HPDE6-E6E7 (cell line): Measurements from ENCODE around the gene SEPTIN10.

ENCODE experiments used
- DNase-seq: peaks from one replicate; pipeline ENCODE4 v3.0.0; 2011; ENCODE audit warnings: missing footprints; ENCODE audit errors: extremely low spot score

SEPTIN10 gene

GRCh38 chr2:109523121-109523520 lies 90.6 kb downstream of the SEPTIN10 start:
- DNase-seq = no peak

GRCh38 chr2:109522063-109522374 lies 91.7 kb downstream of the SEPTIN10 start:
- no peak for DNase-seq

- no peak for DNase-seq
Observed at GRCh38 chr2:109521233-109522062, 92.3 kb downstream of the SEPTIN10 start.

- no peak for DNase-seq
Observed at GRCh38 chr2:109519513-109519912, 94.3 kb downstream of the SEPTIN10 start.

GRCh38 chr2:109517118-109517889 lies 96.5 kb downstream of the SEPTIN10 start:
- no peak for DNase-seq

DNA sequence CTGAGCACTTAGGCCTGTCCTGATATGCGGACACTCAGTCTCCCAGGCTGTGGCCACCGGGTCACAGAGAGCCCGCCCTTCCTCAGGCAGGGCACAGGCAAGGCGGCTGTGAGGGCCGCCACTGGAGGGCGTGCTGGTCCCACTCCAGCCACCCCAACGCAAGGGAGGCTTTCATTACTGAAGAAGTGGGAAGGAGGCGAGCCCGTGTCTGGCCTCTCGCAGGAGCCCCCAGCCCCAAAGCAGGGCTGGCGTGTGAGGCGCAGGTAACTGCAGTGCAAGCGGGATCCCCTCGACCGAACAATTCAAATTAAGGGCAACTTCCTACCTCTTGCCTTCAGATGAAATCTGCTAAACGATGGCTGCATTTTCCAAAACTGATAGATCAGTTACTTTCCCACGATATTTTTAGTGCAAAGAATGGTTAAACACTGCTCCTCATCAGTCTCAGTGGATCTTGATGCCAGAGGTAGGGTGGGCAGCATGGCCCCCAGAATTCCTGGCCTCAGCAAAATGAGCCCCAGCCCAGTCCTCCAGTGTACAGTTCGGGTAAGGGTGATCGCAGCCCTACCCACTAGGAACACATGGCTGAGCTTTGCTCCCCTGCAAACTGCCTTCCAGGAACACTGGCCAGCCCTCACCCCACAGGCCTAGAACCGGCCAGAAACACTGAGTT lies 97.2 kb downstream of the SEPTIN10 start:
- peak; percentile 58 for DNase-seq

DNA sequence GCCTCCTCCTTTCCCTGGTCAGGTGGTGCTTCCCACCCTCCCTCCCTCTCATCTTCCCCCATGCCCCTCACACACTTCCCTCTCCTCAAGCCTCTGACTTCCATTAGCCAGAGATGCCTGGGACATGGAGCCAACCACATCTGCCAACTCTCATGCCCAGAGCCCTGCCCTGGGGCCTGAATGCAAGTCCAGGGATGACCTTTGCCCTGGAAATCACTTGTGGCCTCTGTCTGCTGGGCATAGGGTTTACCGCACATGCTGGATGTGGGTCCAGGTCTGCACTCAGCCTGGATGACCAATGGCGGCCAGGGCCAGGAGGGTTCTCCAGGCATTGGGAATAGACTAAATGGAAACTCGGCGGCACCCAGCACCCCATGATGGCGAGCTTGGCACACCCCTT lies 98.9 kb downstream of the SEPTIN10 start:
- DNase-seq = no peak

DNA sequence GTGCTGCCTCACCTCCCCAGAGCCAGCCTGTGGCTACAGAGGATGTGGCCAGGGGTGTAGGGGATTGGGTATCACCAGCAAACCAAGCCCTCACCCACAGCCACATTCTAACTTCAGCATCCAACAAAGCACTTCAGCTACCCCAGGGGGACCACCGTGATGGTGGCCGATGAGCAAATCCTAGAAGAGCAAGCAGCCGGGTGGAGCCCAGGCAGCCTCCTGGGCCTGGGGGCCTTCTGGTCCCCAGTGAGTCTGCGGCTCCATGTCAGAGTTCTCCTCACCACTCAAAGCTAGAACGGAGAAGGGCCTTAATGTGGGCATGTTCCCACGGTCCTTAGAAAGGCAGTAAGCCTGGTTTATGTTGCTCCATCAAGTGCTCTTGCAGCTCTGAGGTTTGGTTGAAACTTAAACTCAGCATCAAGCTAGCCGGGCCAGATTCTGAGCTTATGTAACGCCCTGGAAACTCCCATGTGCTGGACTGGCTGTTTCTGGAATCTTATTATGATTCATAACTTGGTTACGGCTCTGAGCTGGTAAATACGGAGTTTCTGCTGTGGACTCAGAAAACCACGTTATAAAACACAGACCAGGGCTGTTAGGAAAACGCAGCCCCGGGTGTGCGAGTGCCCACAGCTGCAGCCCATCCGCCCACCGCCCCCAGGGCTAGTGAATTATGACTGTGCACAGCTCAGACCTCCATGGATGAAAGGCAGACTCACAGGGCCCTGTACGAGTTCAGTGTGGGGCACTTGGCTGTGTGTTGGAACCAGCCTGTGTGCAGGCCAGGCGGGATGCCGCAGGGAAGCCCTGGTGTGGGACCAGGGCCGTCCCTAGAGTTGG lies 99.8 kb downstream of the SEPTIN10 start:
- peak; percentile 67 for DNase-seq

- DNase-seq = no peak
Observed at GRCh38 chr2:109513230-109513629, 100.5 kb downstream of the SEPTIN10 start.

- no peak for DNase-seq
Observed at GRCh38 chr2:109512076-109512475, 101.7 kb downstream of the SEPTIN10 start.

DNA sequence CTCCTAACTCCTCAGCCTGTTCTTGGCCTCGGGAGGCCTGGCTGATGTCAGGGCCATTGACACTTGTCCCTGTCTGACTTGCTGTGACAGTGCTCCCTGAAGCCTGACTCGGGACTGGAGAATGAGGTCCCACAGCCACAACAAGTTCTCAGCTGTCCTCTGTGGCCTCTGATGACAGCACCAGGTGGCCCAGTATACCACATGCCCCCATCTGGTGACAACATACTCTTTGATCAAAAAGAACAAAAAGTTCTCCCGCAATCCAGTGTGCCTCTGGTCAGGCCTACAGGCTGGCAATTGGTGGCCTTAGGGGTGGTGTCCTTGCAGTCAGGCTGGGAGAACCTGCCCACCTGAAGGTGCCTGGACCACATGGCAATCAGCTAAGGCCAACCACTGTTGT lies 102.6 kb downstream of the SEPTIN10 start:
- DNase-seq = no peak

GRCh38 chr2:109510136-109511028 lies 103.4 kb downstream of the SEPTIN10 start:
- peak; percentile 78 for DNase-seq

- DNase-seq = no peak
Observed at GRCh38 chr2:109508556-109508955, 105.2 kb downstream of the SEPTIN10 start.

GRCh38 chr2:109507828-109508227 lies 105.9 kb downstream of the SEPTIN10 start:
- DNase-seq = no peak

GRCh38 chr2:109507217-109507616 lies 106.5 kb downstream of the SEPTIN10 start:
- DNase-seq = no peak

GRCh38 chr2:109503191-109503590 lies 110.6 kb downstream of the SEPTIN10 start:
- no peak for DNase-seq

GRCh38 chr2:109501461-109501860 lies 112.3 kb downstream of the SEPTIN10 start:
- no peak for DNase-seq

DNA sequence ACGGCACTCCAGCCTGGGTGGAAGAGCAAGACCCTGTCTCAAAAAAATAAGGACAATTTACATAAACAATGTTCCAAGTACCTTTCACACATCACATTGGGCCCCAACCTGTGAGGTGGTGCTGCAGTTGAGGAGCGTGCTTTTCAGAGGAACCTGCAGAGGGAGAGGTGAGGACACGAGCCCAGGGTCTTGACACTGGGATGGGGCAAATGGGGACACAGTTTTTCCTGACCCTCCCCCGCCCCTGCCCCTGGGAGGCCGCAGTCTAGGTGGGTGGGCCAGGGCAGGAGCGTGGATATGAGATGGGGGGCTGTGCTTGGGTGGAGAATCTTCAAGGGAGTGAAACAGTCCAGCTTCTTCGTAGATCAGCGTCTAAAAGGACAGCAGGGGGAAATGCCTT lies 112.9 kb downstream of the SEPTIN10 start:
- DNase-seq = no peak

DNA sequence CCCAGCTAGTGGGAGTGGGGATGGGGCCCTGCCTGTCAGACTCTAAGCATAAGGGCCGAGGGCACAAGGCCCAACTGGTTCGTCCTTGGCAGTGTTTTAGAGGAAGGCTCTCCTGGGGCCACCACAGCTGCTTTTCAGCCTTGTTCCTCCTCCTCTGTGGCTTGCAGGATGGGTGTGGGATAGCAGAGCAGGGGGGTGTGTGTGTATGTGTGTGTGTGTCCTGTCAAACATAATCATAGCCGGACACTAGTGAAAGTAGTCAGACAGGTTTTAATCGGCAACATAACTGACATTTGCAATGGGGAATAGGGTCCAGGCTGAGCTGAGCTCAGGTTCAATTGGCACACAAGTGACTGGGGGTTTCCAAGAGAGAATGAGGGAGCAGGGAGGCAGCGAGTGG lies 114.2 kb downstream of the SEPTIN10 start:
- no peak for DNase-seq

DNA sequence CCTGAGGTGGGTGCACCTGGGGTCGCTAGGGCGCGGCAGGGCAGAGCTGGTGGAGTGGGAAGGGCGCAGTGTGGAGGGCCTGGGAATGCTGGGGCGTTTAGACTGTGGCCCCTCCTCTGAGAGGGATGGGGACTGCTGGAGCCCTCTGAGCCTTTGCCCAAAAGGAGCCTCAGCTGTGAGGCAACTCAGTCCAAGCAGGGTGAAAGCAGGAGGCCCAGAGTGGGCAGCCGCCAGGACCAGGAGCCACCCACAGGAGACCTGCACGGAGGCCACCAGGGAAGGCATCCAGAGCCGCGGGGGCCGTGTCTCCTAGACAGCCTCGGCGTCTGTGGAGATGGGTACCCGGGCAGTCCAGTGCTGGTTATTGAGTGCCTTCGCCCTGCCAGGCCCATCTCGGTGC lies 114.9 kb downstream of the SEPTIN10 start:
- DNase-seq = no peak
